Measurements from ENCODE around the gene KRT85. TPM values are rescaled to one million over a fixed set of nuclear protein-coding genes. Genes with fewer than 3 reads are reported as not detected.

The KRT85 gene
- total RNA-seq, 4 donors from 2014 or later, result 0.15 to 101 (median 8.3) TPM; not detected in 1

DNA sequence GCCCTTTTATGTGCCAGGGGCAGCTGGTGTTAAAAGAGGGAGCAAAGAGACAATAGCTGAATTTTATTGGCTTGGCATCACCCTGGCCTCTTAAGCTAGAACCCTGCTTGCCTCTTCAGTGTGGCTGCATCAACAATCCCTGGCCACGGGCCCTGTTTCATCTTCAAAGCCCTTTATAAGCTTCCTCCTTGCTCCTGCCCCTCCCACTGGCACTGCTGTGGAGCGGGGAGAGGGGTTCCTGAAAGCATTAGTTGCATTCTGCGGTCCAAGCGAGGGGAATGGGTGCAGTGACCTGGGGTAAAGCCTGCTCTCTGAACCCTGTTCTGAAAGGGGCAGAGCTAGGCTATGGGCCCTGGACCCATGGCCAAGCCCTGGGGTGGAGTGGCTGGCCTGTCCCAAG is 45.9 kb downstream of the KRT85 start:
- peak in 1 of 2 donors; percentile 83 for DNase-seq (ENCODE audit: low spot score in 2 of 2)
- H3K4me3 ChIP-seq (ENCODE audit: low read depth, poor library complexity, severe bottlenecking), result no peak overlapping the region
- no peak for TF ChIP-seq POLR2A (IDR thresholded peaks at IDR 0.05)
- TF ChIP-seq, protein P1, sequence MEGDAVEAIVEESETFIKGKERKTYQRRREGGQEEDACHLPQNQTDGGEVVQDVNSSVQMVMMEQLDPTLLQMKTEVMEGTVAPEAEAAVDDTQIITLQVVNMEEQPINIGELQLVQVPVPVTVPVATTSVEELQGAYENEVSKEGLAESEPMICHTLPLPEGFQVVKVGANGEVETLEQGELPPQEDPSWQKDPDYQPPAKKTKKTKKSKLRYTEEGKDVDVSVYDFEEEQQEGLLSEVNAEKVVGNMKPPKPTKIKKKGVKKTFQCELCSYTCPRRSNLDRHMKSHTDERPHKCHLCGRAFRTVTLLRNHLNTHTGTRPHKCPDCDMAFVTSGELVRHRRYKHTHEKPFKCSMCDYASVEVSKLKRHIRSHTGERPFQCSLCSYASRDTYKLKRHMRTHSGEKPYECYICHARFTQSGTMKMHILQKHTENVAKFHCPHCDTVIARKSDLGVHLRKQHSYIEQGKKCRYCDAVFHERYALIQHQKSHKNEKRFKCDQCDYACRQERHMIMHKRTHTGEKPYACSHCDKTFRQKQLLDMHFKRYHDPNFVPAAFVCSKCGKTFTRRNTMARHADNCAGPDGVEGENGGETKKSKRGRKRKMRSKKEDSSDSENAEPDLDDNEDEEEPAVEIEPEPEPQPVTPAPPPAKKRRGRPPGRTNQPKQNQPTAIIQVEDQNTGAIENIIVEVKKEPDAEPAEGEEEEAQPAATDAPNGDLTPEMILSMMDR (IDR thresholded peaks at IDR 0.05), result no peak
- 53 to 67% methylated on average over 4 of the region's 4 CpGs for WGBS, 2 donors
- intact Hi-C loops (cut with DNase I; ENCODE audit: low total_unique reads), result no loop called here

DNA sequence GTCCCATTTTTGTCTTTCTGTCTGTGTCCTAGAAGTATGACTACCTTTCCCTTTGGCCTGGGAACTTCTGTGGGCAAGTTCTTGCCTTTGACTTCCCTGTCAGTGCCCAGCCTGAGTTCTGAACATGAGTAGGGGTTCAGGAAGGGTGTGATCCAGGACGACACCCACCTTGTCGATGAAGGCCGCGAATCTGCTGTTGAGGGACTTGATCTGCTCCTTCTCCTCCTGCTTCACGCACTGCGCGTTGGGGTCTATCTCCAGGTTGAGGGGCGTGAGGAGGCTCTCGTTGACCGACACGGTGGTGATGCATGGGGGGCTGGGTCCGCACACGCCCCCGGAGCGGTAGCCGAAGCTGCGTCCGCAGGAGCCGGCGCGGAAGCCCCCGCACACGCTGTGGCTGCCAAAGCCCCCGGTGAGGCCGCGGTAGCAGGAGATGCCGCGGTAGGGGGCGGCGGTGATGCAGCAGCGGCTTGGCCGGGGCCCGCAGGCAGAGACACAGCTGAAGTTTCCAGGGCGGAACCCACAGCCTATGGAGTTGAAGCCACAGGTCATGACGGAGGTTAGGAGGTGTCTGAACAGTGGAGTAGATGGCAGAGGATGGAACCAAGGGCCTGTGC is 46.4 kb downstream of the KRT85 start, which contains the start of gene KRT83:
KRT83 (minus strand) TSS at position 615 of the 617 bp plus-strand sequence; CDS start at position 552, 63 bp downstream.
- WGBS, 2 donors, result 69 to 84% methylated on average over 22 to 35 of the region's 35 CpGs
- no peak within 1 kb of the TSS for H3K4me3 ChIP-seq (ENCODE audit: low read depth, poor library complexity, severe bottlenecking)
- TF ChIP-seq, protein P1 (IDR thresholded peaks at IDR 0.05), result no peak
- no peak for TF ChIP-seq POLR2A (IDR thresholded peaks at IDR 0.05)
- peak in 1 of 2 donors; percentile 71 for DNase-seq (ENCODE audit: low spot score in 2 of 2)
- intact Hi-C loops (cut with DNase I; ENCODE audit: low total_unique reads), result no loop called here

DNA sequence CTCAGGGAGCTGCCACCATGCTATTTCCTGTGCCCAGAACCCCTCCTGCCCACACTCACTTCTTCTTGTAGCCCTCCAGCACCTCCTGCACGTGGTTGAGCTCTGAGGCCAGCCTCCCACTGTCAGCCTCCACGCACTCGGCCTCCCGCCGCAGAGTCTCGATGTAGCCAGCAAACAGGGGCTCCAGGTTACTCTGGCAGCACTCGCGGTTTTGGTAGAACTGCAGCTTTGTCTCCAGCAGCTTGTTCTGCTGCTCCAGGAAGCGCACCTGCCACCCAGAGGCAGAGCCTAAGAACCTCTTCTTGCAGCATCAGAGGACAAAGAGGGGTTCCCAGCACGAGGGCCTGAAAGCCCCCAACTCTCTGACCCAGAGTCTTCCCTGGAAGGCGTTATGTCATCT is 48.2 kb downstream of the KRT85 start:
- TF ChIP-seq, protein P1 (IDR thresholded peaks at IDR 0.05), result no peak
- no peak for TF ChIP-seq POLR2A (IDR thresholded peaks at IDR 0.05)
- no peak overlapping the region for H3K4me3 ChIP-seq (ENCODE audit: low read depth, poor library complexity, severe bottlenecking)
- peak in 1 of 2 donors; percentile 74 for DNase-seq (ENCODE audit: low spot score in 2 of 2)
- intact Hi-C loops (cut with DNase I; ENCODE audit: low total_unique reads), result no loop called here
- 71 to 82% methylated on average over 11 of the region's 11 CpGs for WGBS, 2 donors

- no peak overlapping the region for H3K4me3 ChIP-seq (ENCODE audit: low read depth, poor library complexity, severe bottlenecking)
- WGBS, 2 donors, result 79 to 90% methylated on average over 11 of the region's 11 CpGs
- no peak for TF ChIP-seq POLR2A (IDR thresholded peaks at IDR 0.05)
- TF ChIP-seq, protein P1 (IDR thresholded peaks at IDR 0.05), result no peak
- intact Hi-C loops (cut with DNase I; ENCODE audit: low total_unique reads), result no loop called here
- peak in 1 of 2 donors; percentile 69 for DNase-seq (ENCODE audit: low spot score in 2 of 2)
Observed at GRCh38 chr12:52318241-52318990, 48.9 kb downstream of the KRT85 start.

DNA sequence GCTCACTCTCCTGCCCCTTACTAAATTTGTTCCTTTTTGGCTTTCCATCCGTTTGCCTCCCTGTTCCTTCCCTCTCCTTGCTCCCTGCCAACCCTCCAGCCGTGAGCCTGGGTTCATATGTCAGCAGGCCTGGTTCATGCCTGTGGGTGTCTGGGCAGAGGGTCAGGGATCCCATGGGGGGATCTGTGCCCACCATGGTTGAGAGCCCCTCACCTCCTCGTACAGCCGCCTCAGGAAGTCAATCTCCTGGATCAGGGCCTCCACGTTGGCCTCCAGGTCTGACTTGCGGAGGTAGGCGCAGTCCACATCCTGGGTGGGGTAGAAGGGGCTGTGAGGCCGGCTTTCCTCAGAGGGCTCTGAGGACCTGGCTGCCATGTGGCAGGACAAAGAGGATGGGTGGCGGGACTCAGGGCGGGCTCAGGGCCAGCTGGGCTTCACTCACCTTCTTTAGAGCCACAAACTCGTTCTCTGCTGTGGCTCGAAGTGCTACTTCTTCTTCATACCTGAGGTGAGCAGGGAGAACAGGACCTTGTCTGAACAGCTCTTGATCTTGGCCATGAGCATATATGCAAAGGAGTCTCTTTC is 49.7 kb downstream of the KRT85 start:
- WGBS, 2 donors, result 85% methylated on average over 10 to 11 of the region's 12 CpGs
- peak in 1 of 2 donors; percentile 78 for DNase-seq (ENCODE audit: low spot score in 2 of 2)
- no peak overlapping the region for H3K4me3 ChIP-seq (ENCODE audit: low read depth, poor library complexity, severe bottlenecking)
- no peak for TF ChIP-seq POLR2A (IDR thresholded peaks at IDR 0.05)
- TF ChIP-seq, protein P1 (IDR thresholded peaks at IDR 0.05), result no peak
- intact Hi-C loops (cut with DNase I; ENCODE audit: low total_unique reads), result no loop called here
